ENCODE data around the gene XPR1.

- TF ChIP-seq SMAD1 (IDR thresholded peaks at IDR 0.05; ENCODE audit: low read depth, partially characterized antibody) (no peak), ETV6 (conservative IDR thresholded peaks at IDR 0.05 in 1 of 2, IDR thresholded peaks at IDR 0.05 in 1 of 2; ENCODE audit: borderline replicate concordance in 1 of 2, low read depth in 1 of 2) (no peak; a peak in 1 of 4 replicates), HCFC1 (IDR thresholded peaks at IDR 0.05; ENCODE audit: low read length) (no peak), POLR2A (IDR thresholded peaks at IDR 0.05; ENCODE audit: low read depth, low read length) (no peak), ZNF274 (IDR thresholded peaks at IDR 0.05; ENCODE audit: insufficient read depth, insufficient read length) (no peak)
- TF ChIP-seq, protein P1, sequence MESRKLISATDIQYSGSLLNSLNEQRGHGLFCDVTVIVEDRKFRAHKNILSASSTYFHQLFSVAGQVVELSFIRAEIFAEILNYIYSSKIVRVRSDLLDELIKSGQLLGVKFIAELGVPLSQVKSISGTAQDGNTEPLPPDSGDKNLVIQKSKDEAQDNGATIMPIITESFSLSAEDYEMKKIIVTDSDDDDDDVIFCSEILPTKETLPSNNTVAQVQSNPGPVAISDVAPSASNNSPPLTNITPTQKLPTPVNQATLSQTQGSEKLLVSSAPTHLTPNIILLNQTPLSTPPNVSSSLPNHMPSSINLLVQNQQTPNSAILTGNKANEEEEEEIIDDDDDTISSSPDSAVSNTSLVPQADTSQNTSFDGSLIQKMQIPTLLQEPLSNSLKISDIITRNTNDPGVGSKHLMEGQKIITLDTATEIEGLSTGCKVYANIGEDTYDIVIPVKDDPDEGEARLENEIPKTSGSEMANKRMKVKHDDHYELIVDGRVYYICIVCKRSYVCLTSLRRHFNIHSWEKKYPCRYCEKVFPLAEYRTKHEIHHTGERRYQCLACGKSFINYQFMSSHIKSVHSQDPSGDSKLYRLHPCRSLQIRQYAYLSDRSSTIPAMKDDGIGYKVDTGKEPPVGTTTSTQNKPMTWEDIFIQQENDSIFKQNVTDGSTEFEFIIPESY (IDR thresholded peaks at IDR 0.05), result no peak
These were observed 257.5 kb downstream of the XPR1 start for GRCh38 chr1:180889325-180889724.
